GM23338 (cell line): ENCODE results near the gene SNAP91. TPM values are rescaled to one million over a fixed set of nuclear protein-coding genes. Genes with fewer than 3 reads are reported as not detected.

Experiments used
- ATAC-seq: fragments of 200-7000 bp; cut with Tn5 transposase; 3 replicates; pipeline ENCODE4 v1.9.1; 2020
- DNase-seq: peaks from one replicate; pipeline ENCODE4 v3.0.0-alpha.2; 2015; ENCODE audit warnings: low spot score
- H2AFZ ChIP-seq: fragments of 200-600 bp; sonication (generic); 2 replicates; pipeline ENCODE4 v1.8.0; 2016; ENCODE audit warnings: antibody characterized with exemption, mild to moderate bottlenecking, moderate library complexity
- H3F3A ChIP-seq: fragments of 200-600 bp; sonication (generic); replicated peaks from 2 replicates; pipeline ENCODE4 v1.8.0; 2017; ENCODE audit warnings: antibody characterized with exemption, mixed run types, low read depth
- H3K27ac ChIP-seq: fragments of 200-600 bp; sonication (generic); 2 replicates; pipeline ENCODE4 v1.6.1; 2016; ENCODE audit warnings: low read depth
- H3K27me3 ChIP-seq: fragments of 200-600 bp; sonication (generic); 2 replicates; pipeline ENCODE4 v1.8.0; 2016; ENCODE audit warnings: mild to moderate bottlenecking, mixed run types, moderate library complexity; ENCODE audit not compliant: insufficient read depth
- H3K36me3 ChIP-seq: fragments of 200-600 bp; sonication (generic); 2 replicates; pipeline ENCODE4 v1.8.0; 2016; ENCODE audit warnings: mild to moderate bottlenecking; ENCODE audit not compliant: insufficient read depth
- H3K4me1 ChIP-seq: fragments of 200-600 bp; sonication (generic); 2 replicates; pipeline ENCODE4 v1.8.0; 2016; ENCODE audit warnings: mild to moderate bottlenecking, moderate library complexity; ENCODE audit not compliant: insufficient read depth
- H3K4me2 ChIP-seq: fragments of 200-600 bp; sonication (generic); 2 replicates; pipeline ENCODE4 v1.7.1; 2017; ENCODE audit warnings: mixed run types
- H3K4me3 ChIP-seq: fragments of 200-600 bp; sonication (generic); 2 replicates; pipeline ENCODE4 v1.6.1; 2016; ENCODE audit warnings: mixed run types
- H3K79me2 ChIP-seq: fragments of 200-600 bp; sonication (generic); replicated peaks from 2 replicates; pipeline ENCODE4 v1.8.0; 2017; ENCODE audit warnings: mild to moderate bottlenecking; ENCODE audit not compliant: insufficient read depth
- H3K9me2 ChIP-seq: fragments of 200-600 bp; sonication (generic); 2 replicates; pipeline ENCODE4 v1.8.0; 2017; ENCODE audit not compliant: insufficient read depth
- H4K20me1 ChIP-seq: fragments of 200-600 bp; sonication (generic); replicated peaks from 2 replicates; pipeline ENCODE4 v1.8.0; 2017; ENCODE audit warnings: mild to moderate bottlenecking; ENCODE audit not compliant: insufficient read depth
- H3K27ac Mint-ChIP-seq: 2 replicates; pipeline ENCODE4 v1.8.0; 2020; ENCODE audit warnings: inconsistent platforms, mild to moderate bottlenecking, moderate library complexity, mixed read lengths
- H3K27me3 Mint-ChIP-seq: 3 replicates; pipeline ENCODE4 v1.8.0; 2022; ENCODE audit warnings: low read depth, mild to moderate bottlenecking, moderate library complexity, mixed read lengths, inconsistent platforms; ENCODE audit not compliant: insufficient read depth, poor library complexity
- H3K36me3 Mint-ChIP-seq: 3 replicates; pipeline ENCODE4 v1.8.0; 2021; ENCODE audit warnings: low read depth, mild to moderate bottlenecking, inconsistent platforms, moderate library complexity, mixed read lengths
- H3K4me1 Mint-ChIP-seq: 3 replicates; pipeline ENCODE4 v1.8.0; 2020; ENCODE audit warnings: mild to moderate bottlenecking, inconsistent platforms, mixed read lengths
- H3K4me3 Mint-ChIP-seq: 3 replicates; pipeline ENCODE4 v1.8.0; 2021; ENCODE audit warnings: moderate library complexity, mild to moderate bottlenecking, inconsistent platforms, mixed read lengths
- H3K9me3 Mint-ChIP-seq: 3 replicates; pipeline ENCODE4 v1.8.0; 2020; ENCODE audit warnings: moderate library complexity, mild to moderate bottlenecking, inconsistent platforms, mixed read lengths
- CTCF ChIP-seq, 2 experiments: fragments of 200-600 bp in 1 of 2; sonication (generic) in 1 of 2; conservative IDR thresholded peaks; 2 replicates each; pipeline versions ENCODE4 v1.5.1 to v1.6.1; 2016 to 2017; ENCODE audit warnings: antibody characterized with exemption in 2 of 2, low read depth in 2 of 2, mild to moderate bottlenecking in 2 of 2, moderate library complexity in 1 of 2
- EZH2 ChIP-seq: fragments of 200-600 bp; sonication (generic); IDR thresholded peaks from one replicate; pipeline ENCODE4 v1.8.0; 2017; ENCODE audit warnings: antibody characterized with exemption, mild to moderate bottlenecking, low read depth; ENCODE audit not compliant: unreplicated experiment
- EZH2phosphoT487 ChIP-seq: fragments of 200-600 bp; sonication (generic); IDR thresholded peaks from one replicate; pipeline ENCODE4 v1.8.1; 2018; ENCODE audit warnings: antibody characterized with exemption; ENCODE audit not compliant: unreplicated experiment
- JUNB ChIP-seq: IDR thresholded peaks from one replicate; pipeline ENCODE4 v1.6.1; 2016; ENCODE audit warnings: antibody characterized with exemption; ENCODE audit not compliant: unreplicated experiment
- NANOG ChIP-seq: IDR thresholded peaks from 2 replicates; pipeline ENCODE4 v1.6.1; 2016; ENCODE audit warnings: antibody characterized with exemption, borderline replicate concordance
- POLR2AphosphoS5 ChIP-seq: IDR thresholded peaks from 2 replicates; pipeline ENCODE4 v1.6.1; 2016; ENCODE audit warnings: antibody characterized with exemption, low read depth
- REST ChIP-seq: IDR thresholded peaks from one replicate; pipeline ENCODE4 v1.6.1; 2018; ENCODE audit warnings: antibody characterized with exemption; ENCODE audit not compliant: unreplicated experiment
- STAT1 ChIP-seq: IDR thresholded peaks from one replicate; pipeline ENCODE4 v1.6.1; 2016; ENCODE audit warnings: antibody characterized with exemption; ENCODE audit not compliant: unreplicated experiment
- ZNF114 ChIP-seq: fragments of 250-450 bp; sonication (Bioruptor Pico); IDR thresholded peaks from 2 replicates; pipeline ENCODE4 v1.5.0; 2020; ENCODE audit warnings: mild to moderate bottlenecking, moderate library complexity
- ZNF331 ChIP-seq: fragments of 250-450 bp; sonication (Bioruptor Pico); IDR thresholded peaks from 2 replicates; pipeline ENCODE4 v1.5.0; 2020; ENCODE audit warnings: low read depth, mild to moderate bottlenecking, moderate library complexity
- polyA plus RNA-seq: library from polyadenylated mRNA; unstranded; fragments of >200 nt; fragmentation: Nextera tagmentation; extraction: Ambion mirVana; gene quantifications from 2 replicates; pipeline ENCODE4 v1.2.1, GENCODE V29; 2016
- total RNA-seq: library from RNA; depleted of rRNA; stranded (reverse); fragments of >200 nt; shearing (Covaris generic); gene quantifications from 2 replicates; pipeline ENCODE4 v1.2.3, GENCODE V29; 2014

Gene SNAP91
- total and polyA plus RNA-seq, 2 experiments from 2014 or later: 0.83 to 1.2 TPM

GRCh38 chr6:83589076-83589475 lies 119.8 kb downstream of the SNAP91 start:
- Mint-ChIP-seq H3K27me3 (no peaks in the 10 kb centered on the region), H3K9me3 (peaks cover 3% of the 10 kb centered on the region; the same call in 2 of the 3 replicates), H3K36me3 (peaks cover 2% of the 10 kb centered on the region; the same call in 1 of the 3 replicates), H3K27ac (no peak overlapping the region), H3K4me1 (no peaks in the 10 kb centered on the region), H3K4me3 (no peak overlapping the region)
- ATAC-seq (no peak), DNase-seq (no peak)
- no peaks in the 10 kb centered on the region for H4K20me1 ChIP-seq
- no peaks in the 10 kb centered on the region for H3K27me3 ChIP-seq
- no peaks in the 10 kb centered on the region for H3K4me1 ChIP-seq
- H3K79me2 ChIP-seq: no peaks in the 10 kb centered on the region
- no peak overlapping the region for H3K27ac ChIP-seq
- no peak overlapping the region for H3K4me3 ChIP-seq
- H3K9me2 ChIP-seq: no peaks in the 10 kb centered on the region
- H3K36me3 ChIP-seq: no peaks in the 10 kb centered on the region
- TF ChIP-seq REST: no peak
- TF ChIP-seq ZNF114 (CRISPR knock-in tag): no peak
- no peak for TF ChIP-seq CTCF (conservative IDR thresholded peaks at IDR 0.05; ENCODE audit: low read depth in 2 of 2)
- TF ChIP-seq POLR2AphosphoS5: no peak
- no peak overlapping the region for H2AFZ ChIP-seq
- H3F3A ChIP-seq: no peaks in the 10 kb centered on the region
- no peak overlapping the region for H3K4me2 ChIP-seq

GRCh38 chr6:83578057-83578456 lies 130.8 kb downstream of the SNAP91 start:
- H3K9me3 Mint-ChIP-seq: no peaks in the 10 kb centered on the region
- Histone ChIP-seq H3K79me2 (no peaks in the 10 kb centered on the region), H3K27me3 (no peaks in the 10 kb centered on the region), H3K27ac (no peak overlapping the region), H3F3A (no peaks in the 10 kb centered on the region), H3K9me2 (no peaks in the 10 kb centered on the region), H3K4me2 (no peak overlapping the region), H3K4me1 (no peaks in the 10 kb centered on the region), H2AFZ (no peak overlapping the region), H3K36me3 (no peaks in the 10 kb centered on the region), H3K4me3 (no peak overlapping the region), H4K20me1 (no peaks in the 10 kb centered on the region)
- H3K4me1 Mint-ChIP-seq: no peaks in the 10 kb centered on the region
- no peaks in the 10 kb centered on the region for H3K27me3 Mint-ChIP-seq
- no peak for ATAC-seq
- no peak overlapping the region for H3K4me3 Mint-ChIP-seq
- no peak overlapping the region for H3K27ac Mint-ChIP-seq
- H3K36me3 Mint-ChIP-seq: no peaks in the 10 kb centered on the region
- no peak for DNase-seq
- TF ChIP-seq REST (no peak), NANOG (no peak), POLR2AphosphoS5 (no peak), CTCF (conservative IDR thresholded peaks at IDR 0.05; ENCODE audit: low read depth in 2 of 2) (no peak), ZNF331 (CRISPR knock-in tag) (no peak), STAT1 (no peak), EZH2phosphoT487 (no peak), JUNB (no peak), EZH2 (no peak), ZNF114 (CRISPR knock-in tag) (no peak)
